ENCODE data around the gene MAPK8IP3. TPM values are rescaled to one million over a fixed set of nuclear protein-coding genes. Genes with fewer than 3 reads are reported as not detected.

Gene MAPK8IP3
- total RNA-seq, 1 donor from 2014 or later = 63.0 TPM

DNA sequence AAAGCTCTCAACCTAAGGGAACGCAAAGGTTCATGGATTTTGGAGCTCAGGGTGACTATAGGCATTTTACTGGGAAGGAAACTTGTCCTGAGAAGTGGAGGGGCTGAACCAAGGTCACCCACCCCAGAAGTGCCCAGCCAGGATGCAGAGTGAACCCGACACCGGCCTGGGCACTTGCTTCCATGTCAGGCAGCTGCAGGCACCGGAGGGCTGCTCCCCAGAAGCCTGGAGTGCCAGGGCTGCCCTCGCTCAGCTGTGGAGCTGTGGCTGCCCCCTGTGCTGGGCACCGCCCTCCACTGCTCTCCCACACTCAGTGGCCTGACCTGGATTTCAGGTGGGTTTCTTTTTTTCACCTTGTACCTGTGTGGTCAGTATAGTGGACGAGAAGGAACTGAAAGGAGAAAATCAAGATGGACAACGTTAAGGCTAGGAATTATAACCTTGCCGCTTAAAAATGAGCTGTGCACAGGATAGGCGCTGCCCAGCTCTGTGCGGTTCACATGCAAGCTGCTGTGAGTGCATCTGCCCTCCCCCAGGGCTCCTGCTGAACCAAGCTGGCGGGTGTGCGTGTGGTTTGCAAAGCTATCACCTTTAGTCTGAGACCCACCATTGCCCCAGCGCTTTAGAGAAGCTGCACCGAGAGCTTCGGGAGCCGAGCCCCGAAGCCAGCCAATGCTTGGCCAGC is 2.2 kb downstream of the MAPK8IP3 start:
- H3K4me3 ChIP-seq = peak overlapping the region; percentile 99

GRCh38 chr16:1708768-1709180 is 2.8 kb downstream of the MAPK8IP3 start:
- H3K27me3 ChIP-seq (ENCODE audit: low read depth) = no peaks in the 10 kb centered on the region
- peaks cover 7% of the 10 kb centered on the region for H3K36me3 ChIP-seq
- DNase-seq (no peak), ATAC-seq (no peak)
- no peak overlapping the region for H3K27ac ChIP-seq
- intact Hi-C loops (cut with DNase I) = no loop called here
- no peaks in the 10 kb centered on the region for H3K9me3 ChIP-seq
- H3K4me1 ChIP-seq = peaks cover 36% of the 10 kb centered on the region
- no peak for TF ChIP-seq CTCF (IDR thresholded peaks at IDR 0.05)
- no peak overlapping the region for H3K4me3 ChIP-seq

More for the DNA sequence above, 2.2 kb downstream of the MAPK8IP3 start:
- ATAC-seq (no peak), DNase-seq (no peak)
- peaks cover 30% of the 10 kb centered on the region for H3K4me1 ChIP-seq
- TF ChIP-seq CTCF (IDR thresholded peaks at IDR 0.05) = no peak
- peaks cover 7% of the 10 kb centered on the region for H3K36me3 ChIP-seq
- H3K9me3 ChIP-seq = no peaks in the 10 kb centered on the region
- intact Hi-C loops (cut with DNase I) = no loop called here
- no peaks in the 10 kb centered on the region for H3K27me3 ChIP-seq (ENCODE audit: low read depth)
- no peak overlapping the region for H3K27ac ChIP-seq

DNA sequence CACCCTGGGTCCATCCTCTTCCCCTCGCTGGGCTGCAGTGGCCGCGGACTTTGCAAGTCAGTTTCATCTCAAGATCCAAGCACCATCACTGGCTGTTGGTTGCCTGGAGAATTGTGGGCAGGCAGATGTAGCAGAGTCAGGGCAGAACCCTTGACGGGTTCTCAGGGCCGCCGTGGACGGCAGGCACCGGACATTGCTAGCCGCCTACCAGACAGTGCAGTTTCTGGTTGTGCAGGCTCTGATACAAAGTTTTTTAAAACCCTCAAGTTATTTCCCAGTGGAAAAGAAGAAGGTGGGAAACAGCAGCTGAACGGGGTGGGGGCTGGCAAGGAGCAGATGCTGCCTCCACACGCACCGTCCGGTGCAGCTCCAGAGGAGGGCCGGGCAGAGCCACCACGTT is 3.4 kb downstream of the MAPK8IP3 start:
- ATAC-seq (no peak), DNase-seq (no peak)
- no peak for TF ChIP-seq CTCF (IDR thresholded peaks at IDR 0.05)
- intact Hi-C loops (cut with DNase I) = no loop called here
- Histone ChIP-seq H3K27ac (no peak overlapping the region), H3K4me3 (no peak overlapping the region), H3K27me3 (ENCODE audit: low read depth) (no peaks in the 10 kb centered on the region), H3K4me1 (peaks cover 36% of the 10 kb centered on the region), H3K36me3 (peaks cover 7% of the 10 kb centered on the region), H3K9me3 (no peaks in the 10 kb centered on the region)

- no peak for ATAC-seq
- TF ChIP-seq CTCF (IDR thresholded peaks at IDR 0.05) = no peak
- intact Hi-C loops (cut with DNase I) = no loop called here
- no peak overlapping the region for H3K27ac ChIP-seq
- peaks cover 30% of the 10 kb centered on the region for H3K4me1 ChIP-seq
- H3K9me3 ChIP-seq = no peaks in the 10 kb centered on the region
- peaks cover 7% of the 10 kb centered on the region for H3K36me3 ChIP-seq
- no peak for DNase-seq
- no peaks in the 10 kb centered on the region for H3K27me3 ChIP-seq (ENCODE audit: low read depth)
- H3K4me3 ChIP-seq = no peak overlapping the region
Observed at GRCh38 chr16:1710811-1711507, 5.0 kb downstream of the MAPK8IP3 start.

DNA sequence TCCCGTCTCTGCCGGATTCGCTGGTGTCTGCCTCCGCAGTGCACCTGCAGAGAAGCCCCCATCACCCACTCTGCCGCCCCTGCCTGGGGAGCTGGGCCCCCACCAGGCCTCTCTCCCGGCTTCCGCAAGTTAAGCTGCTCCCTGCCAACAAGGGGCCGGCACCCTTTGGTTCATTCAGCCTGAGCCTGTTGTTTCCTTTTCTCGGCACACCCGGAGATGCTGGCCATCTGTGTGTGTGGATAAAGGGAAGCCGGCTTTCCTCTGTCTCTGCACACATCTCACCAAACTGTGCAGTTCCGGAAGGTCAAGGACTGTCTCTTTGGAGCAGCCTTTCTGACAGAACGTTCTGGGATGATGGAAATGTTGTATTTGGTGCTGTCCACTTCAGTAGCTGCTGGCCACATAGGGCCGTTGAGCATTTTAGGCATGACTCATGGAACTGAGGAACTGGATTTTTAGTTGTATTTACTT is 6.8 kb downstream of the MAPK8IP3 start:
- intact Hi-C loops (cut with DNase I) = no loop called here
- Histone ChIP-seq H3K27me3 (ENCODE audit: low read depth) (no peaks in the 10 kb centered on the region), H3K27ac (no peak overlapping the region), H3K9me3 (no peaks in the 10 kb centered on the region), H3K4me1 (peaks cover 22% of the 10 kb centered on the region), H3K36me3 (peaks cover 7% of the 10 kb centered on the region), H3K4me3 (no peak overlapping the region)
- DNase-seq (no peak), ATAC-seq (no peak)
- no peak for TF ChIP-seq CTCF (IDR thresholded peaks at IDR 0.05)

Data from lower lobe of right lung (tissue), 2 donors.